ENCODE results near the gene TRIM3.
"Not testable (repeated sequence)": the region's sequence is repeated elsewhere in the genome, so short reads cannot be mapped to it uniquely, and the experiment has no call there.

TRIM3 gene

GRCh38 chr11:6473451-6474412 is at the start of gene TRIM3:
Gene TRIM3, minus strand, starts transcription at chr11:6473941. Its CDS starts 8,246 bp downstream, at chr11:6465695.
- Mint-ChIP-seq H3K36me3 (peaks cover 14 to 18% of the 10 kb centered on the region in 2 donors), H3K27me3 (no peaks in the 10 kb centered on the region), H3K9me3 (no peaks in the 10 kb centered on the region), H3K27ac (peak within 1 kb of the TSS; percentile 81), H3K4me3 (peak within 1 kb of the TSS; percentile 93), H3K4me1 (peaks cover 13 to 15% of the 10 kb centered on the region in 2 donors)
- peak; percentile 39 for DNase-seq
- ATAC-seq (replicated peaks), result peak; percentile 67 to 76

DNA sequence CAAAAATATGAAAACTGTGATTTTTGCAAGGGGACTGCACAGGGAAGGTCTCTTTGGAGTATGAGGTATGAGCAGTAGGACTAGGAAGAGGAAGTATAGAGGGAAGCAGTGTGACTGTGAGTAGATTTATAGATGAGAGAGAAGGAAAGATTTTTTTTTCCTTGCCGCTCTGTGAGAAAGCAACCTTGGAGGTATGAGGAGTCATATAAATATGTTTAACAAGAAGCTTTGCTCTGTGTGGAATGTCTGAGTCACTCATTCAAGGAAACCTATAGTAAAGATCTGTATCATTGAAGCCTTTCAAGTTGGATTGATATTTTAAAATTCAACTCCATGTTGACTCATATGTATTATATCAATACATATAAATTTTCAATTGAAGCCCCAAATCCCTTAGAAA is 49.5 kb upstream of the TRIM3 start:
- Mint-ChIP-seq H3K27ac (no peak overlapping the region), H3K36me3 (peaks cover 21 to 46% of the 10 kb centered on the region in 2 donors), H3K4me1 (peaks cover 10 to 11% of the 10 kb centered on the region in 2 donors), H3K4me3 (no peak overlapping the region), H3K27me3 (no peaks in the 10 kb centered on the region), H3K9me3 (no peaks in the 10 kb centered on the region)
- no peak for DNase-seq
- ATAC-seq (replicated peaks), result no peak

- DNase-seq; H3K4me3 Mint-ChIP-seq; ATAC-seq (replicated peaks); H3K27ac Mint-ChIP-seq; H3K9me3 Mint-ChIP-seq; H3K27me3 Mint-ChIP-seq: not testable (repeated sequence)
- Mint-ChIP-seq H3K4me1 (peaks cover 10% of the 10 kb centered on the region in 2 donors), H3K36me3 (peaks cover 21 to 42% of the 10 kb centered on the region in 2 donors)
These were observed 48.2 kb upstream of the TRIM3 start for GRCh38 chr11:6521946-6522345.

GRCh38 chr11:6520265-6520664 is 46.5 kb upstream of the TRIM3 start:
- Mint-ChIP-seq H3K4me1 (no peaks in the 10 kb centered on the region), H3K27me3 (no peaks in the 10 kb centered on the region), H3K27ac (no peak overlapping the region), H3K36me3 (peaks cover 22 to 49% of the 10 kb centered on the region in 2 donors), H3K9me3 (no peaks in the 10 kb centered on the region), H3K4me3 (no peak overlapping the region)
- no peak for ATAC-seq (replicated peaks)
- no peak for DNase-seq

GRCh38 chr11:6516865-6517264 is 43.1 kb upstream of the TRIM3 start:
- H3K27ac Mint-ChIP-seq, result no peak overlapping the region
- no peaks in the 10 kb centered on the region for H3K9me3 Mint-ChIP-seq
- no peaks in the 10 kb centered on the region for H3K27me3 Mint-ChIP-seq
- ATAC-seq (replicated peaks) (no peak), DNase-seq (no peak)
- peaks cover 32 to 67% of the 10 kb centered on the region in 2 donors for H3K36me3 Mint-ChIP-seq
- H3K4me1 Mint-ChIP-seq, result no peaks in the 10 kb centered on the region
- H3K4me3 Mint-ChIP-seq, result no peak overlapping the region

DNA sequence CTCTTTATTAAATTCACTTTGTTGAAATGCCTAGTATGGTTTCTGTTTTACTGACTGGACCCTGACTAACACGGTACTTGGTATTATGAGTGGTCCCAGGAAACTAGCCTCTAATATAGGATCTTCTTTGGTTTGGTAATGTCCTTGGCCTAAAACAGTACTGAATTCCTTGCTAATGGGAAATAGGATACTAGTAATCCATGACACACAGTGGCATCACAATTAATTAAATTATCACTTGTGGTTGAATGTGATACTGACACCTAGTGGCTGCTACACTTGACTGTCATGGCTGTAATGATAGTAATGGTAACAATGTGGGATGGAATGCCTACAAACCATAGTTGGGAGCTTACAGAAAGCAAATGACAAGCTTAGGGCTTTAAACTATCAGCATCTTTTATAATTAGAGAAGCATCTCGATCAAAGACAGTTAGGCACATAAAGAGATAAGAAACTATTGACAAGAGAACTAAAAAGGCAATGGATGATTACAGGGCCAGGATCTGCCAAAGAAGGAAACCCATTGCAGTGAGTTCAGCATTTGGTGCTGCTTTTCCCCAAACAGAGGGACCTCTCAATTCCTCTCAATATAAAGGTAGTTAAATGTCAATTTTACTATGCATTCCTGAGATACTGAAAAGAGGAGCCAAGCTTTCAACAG is 32.0 kb upstream of the TRIM3 start:
- H3K27me3 Mint-ChIP-seq, result no peaks in the 10 kb centered on the region
- H3K9me3 Mint-ChIP-seq, result no peaks in the 10 kb centered on the region
- ATAC-seq (replicated peaks) (peak; percentile 50 to 56), DNase-seq (no peak)
- H3K36me3 Mint-ChIP-seq, result peaks cover 24 to 32% of the 10 kb centered on the region in 2 donors
- no peak overlapping the region for H3K27ac Mint-ChIP-seq
- H3K4me3 Mint-ChIP-seq, result no peak overlapping the region
- H3K4me1 Mint-ChIP-seq, result peaks cover 0 to 6% of the 10 kb centered on the region in 2 donors

DNA sequence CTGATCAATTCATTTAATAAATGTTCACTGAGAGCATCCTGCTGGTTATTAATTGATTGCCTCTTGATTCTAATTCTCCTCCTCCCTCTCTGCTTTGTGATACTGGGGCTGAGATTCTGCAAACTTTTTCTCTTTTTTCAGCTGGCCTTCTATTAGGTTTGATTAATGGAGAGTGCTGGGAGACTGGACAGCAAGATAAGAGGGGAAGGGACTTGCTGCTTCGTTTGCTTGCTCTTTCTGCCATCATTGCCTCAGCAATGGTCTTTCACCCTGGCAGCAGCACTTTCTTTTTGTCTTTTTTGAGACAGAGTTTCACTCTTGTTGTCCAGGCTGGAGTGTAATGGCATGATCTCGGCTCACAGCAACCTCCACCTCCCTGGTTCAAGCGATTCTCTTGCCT is 30.4 kb upstream of the TRIM3 start:
- Mint-ChIP-seq H3K9me3 (no peaks in the 10 kb centered on the region), H3K4me3 (no peak overlapping the region), H3K36me3 (peaks cover 23 to 31% of the 10 kb centered on the region in 2 donors), H3K4me1 (peaks cover 0 to 6% of the 10 kb centered on the region in 2 donors), H3K27me3 (no peaks in the 10 kb centered on the region), H3K27ac (no peak overlapping the region)
- ATAC-seq (replicated peaks) (no peak), DNase-seq (no peak)

- H3K4me3 Mint-ChIP-seq, result no peak overlapping the region
- peaks cover 2 to 6% of the 10 kb centered on the region in 2 donors for H3K4me1 Mint-ChIP-seq
- no peaks in the 10 kb centered on the region for H3K9me3 Mint-ChIP-seq
- H3K27ac Mint-ChIP-seq, result no peak overlapping the region
- peaks cover 26 to 43% of the 10 kb centered on the region in 2 donors for H3K36me3 Mint-ChIP-seq
- H3K27me3 Mint-ChIP-seq, result no peaks in the 10 kb centered on the region
- no peak for ATAC-seq (replicated peaks)
- DNase-seq, result no peak
These were observed 28.6 kb upstream of the TRIM3 start for GRCh38 chr11:6502382-6502781.

DNA sequence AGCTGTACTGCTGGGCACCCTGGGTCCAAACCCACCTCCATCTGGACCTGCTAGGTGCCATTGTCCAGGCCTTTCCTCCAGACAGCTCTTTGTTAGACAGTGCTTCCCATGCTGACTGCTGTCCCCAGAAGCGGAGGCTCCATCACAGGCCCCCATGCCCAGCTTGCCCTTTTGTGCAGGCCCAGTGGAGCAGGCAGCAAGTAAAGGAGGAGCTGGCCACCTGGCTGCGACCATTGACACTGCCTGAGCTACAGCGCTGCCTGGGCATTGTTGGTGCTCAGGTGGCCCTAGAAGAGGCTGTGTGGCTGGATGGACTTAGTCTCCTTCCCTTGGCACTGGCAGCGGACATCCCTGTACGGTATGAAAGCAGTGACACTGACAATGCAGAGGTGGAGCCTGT is 24.8 kb upstream of the TRIM3 start:
- peaks cover 5 to 10% of the 10 kb centered on the region in 2 donors for H3K4me1 Mint-ChIP-seq
- no peaks in the 10 kb centered on the region for H3K27me3 Mint-ChIP-seq
- ATAC-seq (replicated peaks) (no peak), DNase-seq (no peak)
- H3K27ac Mint-ChIP-seq, result no peak overlapping the region
- H3K4me3 Mint-ChIP-seq, result no peak overlapping the region
- no peaks in the 10 kb centered on the region for H3K9me3 Mint-ChIP-seq
- H3K36me3 Mint-ChIP-seq, result peaks cover 29 to 56% of the 10 kb centered on the region in 2 donors

DNA sequence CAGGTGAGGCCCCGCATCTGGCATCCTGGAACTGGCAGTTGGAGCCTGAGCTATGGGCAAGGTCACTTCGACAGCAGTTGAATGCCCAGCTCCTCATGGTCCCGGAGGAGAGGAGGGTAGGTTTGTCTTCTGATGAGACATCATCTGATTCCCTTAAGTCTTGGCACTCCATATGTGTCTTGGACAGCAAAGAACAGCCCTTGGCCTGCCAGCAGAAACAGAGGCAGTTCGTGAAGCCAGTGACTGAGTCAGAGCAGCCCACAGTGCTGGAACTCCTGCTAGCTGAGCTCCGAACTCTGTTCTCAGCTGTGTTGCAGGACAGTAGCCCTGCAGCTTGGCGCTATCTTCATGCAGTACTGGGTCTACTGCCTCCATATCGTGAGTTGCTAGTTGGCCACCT is 24.4 kb upstream of the TRIM3 start:
- peaks cover 26 to 57% of the 10 kb centered on the region in 2 donors for H3K36me3 Mint-ChIP-seq
- no peak overlapping the region for H3K4me3 Mint-ChIP-seq
- DNase-seq (no peak), ATAC-seq (replicated peaks) (no peak)
- no peaks in the 10 kb centered on the region for H3K27me3 Mint-ChIP-seq
- H3K4me1 Mint-ChIP-seq, result peaks cover 5 to 10% of the 10 kb centered on the region in 2 donors
- no peak overlapping the region for H3K27ac Mint-ChIP-seq
- H3K9me3 Mint-ChIP-seq, result no peaks in the 10 kb centered on the region

- H3K4me1 Mint-ChIP-seq, result peaks cover 5 to 10% of the 10 kb centered on the region in 2 donors
- no peak within 1 kb of the TSS for H3K4me3 Mint-ChIP-seq
- ATAC-seq (replicated peaks), result no peak
- peaks cover 24 to 61% of the 10 kb centered on the region in 2 donors for H3K36me3 Mint-ChIP-seq
- H3K27me3 Mint-ChIP-seq, result no peaks in the 10 kb centered on the region
- no peak for DNase-seq
- no peaks in the 10 kb centered on the region for H3K9me3 Mint-ChIP-seq
- no peak within 1 kb of the TSS for H3K27ac Mint-ChIP-seq
These were observed 23.5 kb upstream of the TRIM3 start, which contains the start of gene DNHD1 for GRCh38 chr11:6497069-6497839. Gene DNHD1, plus strand, starts transcription at chr11:6497280. Its CDS starts 936 bp downstream, at chr11:6498216.

GRCh38 chr11:6489306-6489705 is 15.6 kb upstream of the TRIM3 start:
- H3K4me3 Mint-ChIP-seq, result no peak overlapping the region
- H3K27ac Mint-ChIP-seq, result no peak overlapping the region
- H3K36me3 Mint-ChIP-seq, result peaks cover 11 to 48% of the 10 kb centered on the region in 2 donors
- H3K9me3 Mint-ChIP-seq, result peaks cover 0 to 1% of the 10 kb centered on the region in 2 donors
- no peak for ATAC-seq (replicated peaks)
- DNase-seq, result no peak
- no peaks in the 10 kb centered on the region for H3K27me3 Mint-ChIP-seq
- H3K4me1 Mint-ChIP-seq, result peaks cover 2 to 4% of the 10 kb centered on the region in 2 donors

DNA sequence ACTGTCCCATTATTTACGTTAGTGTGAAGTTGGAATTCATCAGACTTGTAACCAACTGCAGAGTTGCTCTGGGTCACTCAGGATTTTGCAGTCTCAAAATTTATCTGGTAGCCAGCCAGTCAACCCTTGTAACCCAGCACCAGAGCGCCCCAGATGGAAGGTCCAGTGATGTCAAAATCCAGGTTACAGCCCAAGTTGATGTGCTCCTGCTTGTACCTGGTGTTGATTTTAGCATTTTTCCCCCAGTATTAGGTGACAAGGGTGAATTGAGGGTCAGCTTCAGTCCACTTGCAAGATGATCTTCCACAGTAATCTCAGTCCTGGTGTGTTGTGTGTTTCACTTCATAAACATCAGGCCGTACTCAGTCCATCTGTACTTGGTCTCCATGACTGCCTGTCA is 15.1 kb upstream of the TRIM3 start:
- H3K4me3 Mint-ChIP-seq, result no peak overlapping the region

GRCh38 chr11:6488342-6488741 is 14.6 kb upstream of the TRIM3 start:
- Mint-ChIP-seq H3K9me3 (peaks cover 0 to 1% of the 10 kb centered on the region in 2 donors), H3K36me3 (peaks cover 14 to 43% of the 10 kb centered on the region in 2 donors), H3K27me3 (no peaks in the 10 kb centered on the region), H3K4me1 (peaks cover 2 to 8% of the 10 kb centered on the region in 2 donors), H3K27ac (peak overlapping the region; percentile 10), H3K4me3 (no peak overlapping the region)
- ATAC-seq (replicated peaks), result no peak
- no peak for DNase-seq

More for the DNA sequence above, 15.1 kb upstream of the TRIM3 start:
- Mint-ChIP-seq H3K9me3 (peaks cover 0 to 1% of the 10 kb centered on the region in 2 donors), H3K27ac (peak overlapping the region; percentile 10), H3K4me1 (peaks cover 2 to 4% of the 10 kb centered on the region in 2 donors), H3K27me3 (no peaks in the 10 kb centered on the region), H3K36me3 (peaks cover 11 to 44% of the 10 kb centered on the region in 2 donors)
- ATAC-seq (replicated peaks) (no peak), DNase-seq (no peak)
